NCI-H1092 (cell line): ENCODE data around the gene TMEM108.

Source experiments
- DNase-seq: peaks from one replicate; lab custom pipeline; 2025; lab: John Stamatoyannopoulos, UW

Gene TMEM108

GRCh38 chr3:133386876-133387275 is 348.7 kb downstream of the TMEM108 start:
- no peak for DNase-seq

- no peak for DNase-seq
These were observed 349.1 kb downstream of the TMEM108 start for GRCh38 chr3:133387341-133387740.

- no peak for DNase-seq
These were observed 350.7 kb downstream of the TMEM108 start for GRCh38 chr3:133388696-133389395.

- no peak for DNase-seq
These were observed 352.5 kb downstream of the TMEM108 start for GRCh38 chr3:133390715-133391114.

- DNase-seq, result no peak
These were observed 355.0 kb downstream of the TMEM108 start for GRCh38 chr3:133393204-133393603.

GRCh38 chr3:133393691-133394474 is 355.7 kb downstream of the TMEM108 start:
- no peak for DNase-seq

GRCh38 chr3:133394561-133395311 is 356.5 kb downstream of the TMEM108 start:
- DNase-seq, result no peak

- DNase-seq, result no peak
These were observed 358.7 kb downstream of the TMEM108 start for GRCh38 chr3:133396906-133397305.

GRCh38 chr3:133400006-133400515 is 361.9 kb downstream of the TMEM108 start, which contains the start of gene BFSP2:
Gene BFSP2 (plus strand): TSS chr3:133400056. CDS start chr3:133400084, 28 bp downstream.
- no peak for DNase-seq

- DNase-seq, result peak; percentile 74
These were observed 363.4 kb downstream of the TMEM108 start for GRCh38 chr3:133401374-133402135.

GRCh38 chr3:133404920-133405319 is 366.7 kb downstream of the TMEM108 start:
- no peak for DNase-seq

GRCh38 chr3:133408366-133408765 is 370.2 kb downstream of the TMEM108 start:
- no peak for DNase-seq

GRCh38 chr3:133408961-133409360 is 370.8 kb downstream of the TMEM108 start:
- DNase-seq, result no peak

- no peak for DNase-seq
These were observed 372.2 kb downstream of the TMEM108 start for GRCh38 chr3:133410191-133410892.

- no peak for DNase-seq
These were observed 374.3 kb downstream of the TMEM108 start for GRCh38 chr3:133412183-133413132.

- DNase-seq, result no peak
These were observed 375.2 kb downstream of the TMEM108 start for GRCh38 chr3:133413161-133414020.

- DNase-seq, result no peak
These were observed 375.8 kb downstream of the TMEM108 start for GRCh38 chr3:133414021-133414392.

GRCh38 chr3:133418361-133418760 is 380.2 kb downstream of the TMEM108 start:
- no peak for DNase-seq
